Ramos (cell line): ENCODE results near the gene MCM3.

Experiments used
- in situ Hi-C: fragments of 300-500 bp; cut with MboI; formaldehyde crosslinking; loops from one replicate; pipeline ENCODE4 v1.14.3; 2022; ENCODE audit warnings: low sequenced_read_pairs; ENCODE audit not compliant: unreplicated experiment

The MCM3 gene

DNA sequence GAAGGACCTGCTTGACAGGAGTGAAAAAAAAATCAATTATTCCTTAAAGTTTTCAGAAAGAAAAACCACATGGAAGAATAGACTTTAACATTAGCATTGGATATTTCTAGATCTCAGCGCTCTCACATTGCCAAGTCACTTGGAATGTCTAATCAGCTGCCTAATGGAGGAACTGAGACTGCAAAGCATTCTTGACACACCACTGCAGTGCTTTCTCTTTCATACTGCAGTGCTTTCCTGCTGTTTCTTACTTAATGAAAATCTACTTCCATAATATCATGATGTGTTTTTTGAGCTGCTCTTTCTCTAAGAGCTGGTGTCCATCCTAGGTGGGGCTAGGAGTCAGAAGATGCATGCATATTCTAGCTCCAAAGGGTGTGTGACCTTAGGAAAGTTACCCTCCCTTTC, 20.4 kb upstream of the MCM3 start:
- in situ Hi-C loops, result no loop called here

DNA sequence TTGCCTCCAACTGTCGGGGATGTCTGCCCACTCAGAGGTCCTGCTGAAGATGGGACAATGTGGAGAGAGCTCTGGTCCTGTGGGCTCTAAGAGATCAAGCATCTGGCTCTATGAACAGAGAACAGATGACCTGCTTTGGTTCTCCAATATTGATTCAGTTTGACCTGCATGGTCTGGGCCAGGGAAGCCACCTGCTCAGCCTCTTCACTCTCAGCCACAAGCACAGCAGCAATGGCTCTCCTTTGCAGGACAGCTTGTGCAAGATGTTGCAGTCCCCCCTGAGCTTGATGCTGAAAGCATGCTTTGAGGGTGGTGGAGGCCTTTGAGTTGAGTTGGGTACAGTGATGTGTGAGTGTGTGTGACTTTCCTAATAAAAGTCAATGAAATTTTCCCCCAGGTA, 18.6 kb upstream of the MCM3 start:
- in situ Hi-C loops, result no loop called here

DNA sequence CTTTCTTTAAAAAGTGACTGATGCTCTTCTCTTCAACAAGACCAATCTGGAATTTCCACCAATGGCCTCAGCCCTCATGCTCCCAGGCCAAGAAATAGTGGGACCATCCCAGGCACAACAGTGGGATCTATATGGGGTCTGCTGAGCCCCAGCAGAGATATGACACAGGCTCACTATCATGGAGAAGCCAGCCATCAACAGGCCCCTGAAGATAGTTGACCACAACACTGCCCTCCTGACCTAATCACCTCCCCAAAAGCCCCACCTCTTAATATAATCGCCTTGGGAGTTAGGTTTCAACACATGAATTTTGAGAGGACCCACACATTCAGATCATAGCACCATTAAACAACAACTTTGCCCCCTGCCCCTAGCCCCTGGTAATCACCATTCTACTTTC, 16.8 kb upstream of the MCM3 start:
- in situ Hi-C loops, result no loop called here

DNA sequence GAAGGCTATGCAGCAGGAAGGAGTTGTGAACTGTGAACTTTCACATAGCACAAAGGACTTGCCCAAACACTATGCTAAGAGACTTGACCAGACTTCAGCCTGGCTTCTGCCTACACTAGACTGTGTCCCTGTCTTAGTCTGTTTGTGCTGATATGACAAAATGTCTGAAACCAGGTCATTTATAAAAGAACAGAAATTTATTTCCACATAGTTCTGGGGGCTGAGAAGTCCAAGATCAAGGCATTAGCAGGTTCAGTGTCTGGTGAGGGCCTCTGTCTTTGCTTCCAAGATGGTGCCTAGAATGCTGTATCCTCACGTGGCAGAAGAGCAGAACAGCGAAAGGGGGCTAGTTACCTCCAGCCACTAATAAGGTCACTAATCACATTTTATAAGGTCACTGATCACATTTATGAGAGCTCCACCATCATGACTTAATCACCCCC, 16.0 kb upstream of the MCM3 start:
- in situ Hi-C loops, result no loop called here

DNA sequence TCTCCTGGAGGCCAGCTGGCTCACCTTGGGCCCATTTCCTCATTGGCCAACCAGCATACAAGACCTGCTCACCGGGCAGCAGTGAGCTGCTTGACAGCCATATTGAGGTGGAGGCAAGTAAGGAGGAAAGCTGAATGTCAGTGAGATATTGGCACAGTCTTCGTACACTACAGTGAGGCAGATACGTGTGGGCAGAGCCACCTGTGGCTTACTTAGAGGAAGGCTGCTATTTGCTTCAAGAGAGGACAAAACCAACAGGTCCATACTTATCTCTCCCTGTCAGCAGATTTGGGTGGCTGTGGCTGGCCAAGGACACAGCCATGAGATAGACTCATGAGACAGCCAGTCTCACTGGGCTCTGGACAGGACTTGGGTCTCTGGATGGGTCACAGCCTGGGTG, 15.1 kb upstream of the MCM3 start:
- in situ Hi-C loops, result loop anchor here (25.0 kb wide), 1 partner anchor 363 kb away; the partner anchor contains the start of gene TMEM14A

DNA sequence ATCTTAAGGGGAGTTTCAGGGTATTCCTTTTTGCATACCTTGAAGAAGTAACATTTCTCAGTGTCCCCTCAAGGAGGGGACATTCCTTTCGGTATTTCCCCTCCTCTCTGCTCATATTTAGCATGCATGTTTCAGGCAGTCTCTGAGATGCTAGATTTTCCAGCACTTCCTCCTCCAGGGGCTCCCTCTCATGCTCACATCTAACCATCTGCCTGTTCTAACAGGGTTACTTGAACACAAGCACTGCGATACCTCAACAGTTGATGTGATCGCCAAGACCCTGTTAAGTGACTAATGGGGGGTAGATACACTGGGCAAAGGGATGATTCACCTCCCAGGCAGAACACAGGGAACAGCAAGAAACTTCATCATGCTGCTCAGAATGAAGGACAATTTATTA, 12.9 kb upstream of the MCM3 start:
- in situ Hi-C loops, result loop anchor here (25.0 kb wide), 1 partner anchor 365 kb away; the partner anchor contains the start of gene TMEM14A

DNA sequence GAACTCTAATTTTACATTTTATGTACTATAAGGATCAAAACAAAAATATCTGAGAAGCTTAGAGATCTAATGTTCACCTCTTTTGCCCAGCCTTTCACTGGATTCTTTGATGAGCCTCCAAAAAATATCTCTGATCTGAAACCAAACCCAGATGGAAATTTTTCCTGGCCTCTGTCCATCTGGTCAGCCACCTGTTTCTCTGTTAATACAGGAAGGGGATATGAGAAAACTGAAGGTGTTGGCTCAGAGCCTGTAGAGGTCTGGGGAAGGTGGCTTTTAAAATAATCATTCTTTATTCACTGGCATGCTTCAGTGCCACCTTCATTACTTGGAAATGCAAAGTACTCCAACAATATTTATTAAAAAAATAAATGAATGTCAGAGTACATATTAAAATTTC, 8.5 kb upstream of the MCM3 start:
- in situ Hi-C loops, result loop anchor here (25.0 kb wide), 1 partner anchor 369 kb away; the partner anchor contains the start of gene TMEM14A

DNA sequence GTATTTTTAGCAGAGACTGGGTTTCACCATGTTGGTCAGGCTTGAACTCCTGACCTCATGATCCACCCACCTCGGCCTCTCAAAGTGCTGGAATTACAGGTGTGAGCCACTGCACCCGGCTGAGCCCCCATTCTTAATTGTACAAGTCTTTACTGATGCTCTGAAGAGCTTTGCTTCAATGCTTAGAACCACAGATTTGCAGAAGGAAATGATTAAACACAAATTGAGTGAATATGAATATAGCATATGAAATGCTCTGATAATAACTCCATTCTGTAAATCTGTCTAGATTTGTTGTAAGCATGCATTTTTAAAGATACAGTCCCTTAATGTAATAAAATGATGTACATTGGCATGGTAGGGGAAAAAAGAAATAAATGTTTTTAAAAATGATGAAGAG, 4.3 kb upstream of the MCM3 start:
- in situ Hi-C loops, result loop anchor here (5.0 to 25.0 kb wide), 2 partner anchors 108 to 373 kb away; partner anchors contain the start of gene TMEM14A

DNA sequence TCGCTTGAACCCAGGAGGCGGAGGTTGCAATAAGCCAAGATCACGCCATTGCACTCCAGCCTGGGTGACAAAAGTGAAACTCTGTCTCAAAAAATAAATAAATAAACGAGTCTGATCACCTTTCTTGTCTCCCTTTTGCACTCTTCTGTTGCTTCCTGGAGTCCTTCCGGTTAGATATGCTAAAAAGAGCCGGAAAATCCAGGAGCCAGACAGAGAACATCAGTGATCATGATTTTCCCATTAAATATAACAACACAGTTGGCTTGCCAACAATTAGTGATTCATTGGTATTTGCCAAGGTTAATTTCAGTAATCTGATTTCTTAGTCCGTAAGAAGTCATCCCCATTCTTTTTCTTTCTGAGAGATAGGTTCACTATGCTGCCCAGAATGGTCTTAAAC, 3.7 kb upstream of the MCM3 start:
- in situ Hi-C loops, result loop anchor here (5.0 to 25.0 kb wide), 2 partner anchors 109 to 374 kb away; partner anchors contain the start of gene TMEM14A

DNA sequence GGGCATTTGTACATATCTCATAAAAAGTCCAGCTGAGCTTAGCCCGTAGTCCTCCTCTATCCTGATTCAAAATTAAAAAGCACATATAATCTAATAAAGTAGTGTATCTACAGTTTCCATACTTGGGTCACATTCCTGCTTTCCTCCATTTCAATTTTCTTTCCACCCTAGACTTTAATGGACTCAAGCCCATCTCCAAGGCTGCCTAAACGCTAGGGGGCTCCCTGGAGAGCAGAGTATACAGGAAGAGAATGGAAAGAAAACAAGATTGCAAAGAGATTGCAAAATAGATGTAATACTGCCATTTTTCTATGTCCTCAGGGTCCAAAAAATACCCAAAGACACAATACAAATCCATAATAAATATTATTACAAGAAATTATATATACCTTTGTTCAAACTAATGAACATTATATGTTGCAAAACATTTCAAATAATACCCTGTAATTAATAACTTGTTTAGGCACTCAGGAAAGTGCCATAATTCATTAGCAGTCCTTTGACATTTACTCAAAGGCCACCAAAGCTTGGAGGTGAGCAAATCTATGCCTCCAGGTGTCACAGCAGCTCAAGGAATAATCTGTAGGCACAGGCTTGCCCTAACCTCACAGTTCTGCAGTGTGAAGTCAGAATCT, 2.4 kb upstream of the MCM3 start:
- in situ Hi-C loops, result loop anchor here (5.0 to 25.0 kb wide), 2 partner anchors 110 to 375 kb away; partner anchors contain the start of gene TMEM14A

DNA sequence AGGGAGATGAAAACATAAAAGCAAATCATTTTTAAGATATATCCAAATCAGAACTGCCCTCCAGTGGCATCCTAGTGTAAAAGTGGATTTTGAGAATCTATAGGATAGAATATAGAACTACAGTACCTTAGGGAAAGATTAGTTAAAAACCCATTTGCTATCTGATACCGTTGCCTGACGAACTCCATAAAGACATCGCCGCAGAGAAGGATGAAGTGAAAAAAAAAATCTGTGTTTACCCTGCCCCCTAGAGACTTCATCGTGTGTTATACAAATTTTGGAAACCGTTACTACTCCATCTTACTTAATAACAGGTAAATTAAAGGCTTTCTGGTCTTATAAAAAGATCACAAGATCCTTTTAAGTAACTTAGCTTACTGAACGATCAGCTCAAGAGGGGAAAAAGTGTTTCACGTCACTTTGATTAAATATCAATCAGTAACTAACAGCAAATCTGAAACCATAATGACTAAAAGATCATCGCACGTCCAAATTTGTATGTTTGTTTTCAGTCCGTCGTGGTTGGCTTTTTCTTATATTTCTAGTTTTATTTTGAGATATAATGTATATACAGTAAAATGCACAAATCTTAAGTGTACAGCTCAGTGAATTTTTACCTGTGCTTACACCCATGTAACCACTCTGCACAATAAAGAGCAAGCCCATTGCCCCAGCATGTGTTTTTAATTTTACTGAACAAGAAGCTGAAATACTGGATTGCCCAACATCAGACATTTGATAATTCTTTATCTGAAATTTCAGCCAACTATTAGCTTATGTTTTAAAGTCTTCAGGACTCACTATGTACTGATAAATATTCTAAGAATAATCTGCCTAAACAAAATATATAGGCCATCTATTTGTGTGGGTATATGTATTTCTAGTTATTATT, 881 bp upstream of the MCM3 start:
- in situ Hi-C loops, result loop anchor here (5.0 to 25.0 kb wide), 2 partner anchors 112 to 377 kb away; partner anchors contain the start of gene TMEM14A

DNA sequence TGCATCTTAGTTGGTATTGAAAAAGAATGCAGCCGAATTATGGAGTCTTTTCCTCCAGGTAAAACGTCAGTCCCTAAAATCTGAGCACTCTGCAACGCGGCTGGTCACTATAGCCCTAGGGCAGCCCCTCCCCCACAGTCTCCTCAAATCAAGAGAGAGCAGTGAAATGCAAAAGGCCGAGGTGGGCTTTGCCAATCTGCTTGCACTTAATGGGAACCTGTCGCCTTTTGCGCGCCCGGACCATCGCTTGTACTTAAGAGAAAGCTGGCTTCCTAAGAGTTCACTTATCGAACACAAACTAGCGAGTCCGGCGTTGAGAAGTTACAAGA, 447 bp downstream of the MCM3 start:
- in situ Hi-C loops, result loop anchor here (25.0 kb wide), 1 partner anchor 378 kb away; the partner anchor contains the start of gene TMEM14A

DNA sequence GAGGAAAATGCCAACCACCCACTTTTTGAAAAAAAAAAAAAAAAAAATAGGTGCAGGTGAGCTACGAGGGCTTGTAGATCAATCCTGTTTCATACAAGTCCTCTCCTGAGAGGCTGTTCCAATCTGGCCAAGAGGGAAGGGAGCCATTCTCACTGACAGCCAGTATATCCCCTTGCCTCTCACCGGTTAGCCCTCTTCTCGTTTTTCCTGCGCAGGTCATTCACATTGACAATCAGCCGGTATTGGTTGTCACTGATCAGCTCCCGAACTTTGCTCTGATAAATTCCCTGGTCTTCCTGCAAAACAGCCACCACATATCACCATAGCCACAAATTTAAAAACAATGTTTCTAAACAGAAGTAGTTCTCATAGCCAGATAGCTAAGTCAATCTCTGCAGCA, 1.4 kb downstream of the MCM3 start:
- in situ Hi-C loops, result loop anchor here (25.0 kb wide), 1 partner anchor 379 kb away; the partner anchor contains the start of gene TMEM14A

DNA sequence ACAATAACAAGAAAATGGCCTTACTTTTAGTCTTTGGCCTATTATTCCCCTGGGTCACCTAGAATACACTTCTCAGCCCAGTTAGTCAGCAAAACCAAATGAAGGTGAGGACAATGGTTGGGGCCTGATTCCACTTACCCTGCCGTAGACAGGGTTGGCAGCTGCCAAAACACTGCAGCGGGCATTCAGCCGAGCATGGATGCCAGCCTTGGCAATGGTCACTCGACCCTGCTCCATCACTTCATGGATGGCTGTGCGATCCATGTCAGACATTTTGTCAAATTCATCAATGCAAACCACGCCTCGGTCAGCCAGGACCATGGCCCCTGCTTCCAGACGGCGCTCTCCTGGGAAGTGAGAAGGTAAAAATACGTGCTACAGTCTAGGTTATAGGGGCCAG, 8.4 kb downstream of the MCM3 start:
- in situ Hi-C loops, result loop anchor here (25.0 kb wide), 1 partner anchor 386 kb away; the partner anchor contains the start of gene TMEM14A

DNA sequence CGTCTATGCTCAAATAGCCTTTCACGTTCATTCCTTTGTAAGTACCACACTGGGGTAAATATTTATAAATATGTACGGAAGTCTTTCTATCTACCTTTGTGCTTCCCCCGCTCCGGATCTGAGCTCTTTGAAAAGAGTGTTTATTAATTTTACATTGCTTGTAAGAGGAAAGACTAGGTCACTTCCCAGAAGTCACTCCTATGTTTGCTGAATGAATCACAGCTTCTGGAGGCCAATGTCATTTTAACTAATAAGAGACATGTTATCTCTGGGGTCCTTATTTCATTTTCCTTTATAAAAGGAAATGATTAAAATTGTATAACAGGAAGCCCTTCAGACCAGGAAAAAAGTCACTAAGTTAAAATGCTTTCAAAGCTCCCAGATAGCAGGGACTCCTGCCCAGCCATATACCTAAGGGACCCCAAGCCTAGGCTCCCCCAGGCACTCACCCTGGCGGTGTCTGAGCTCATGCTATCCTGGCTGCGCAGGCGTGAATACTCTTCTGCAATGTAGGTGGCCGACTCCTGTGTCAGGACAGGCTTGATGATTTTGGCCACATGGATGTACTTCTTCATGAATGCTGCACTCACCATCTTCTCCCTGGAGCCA, 12.6 kb downstream of the MCM3 start:
- in situ Hi-C loops, result no loop called here

DNA sequence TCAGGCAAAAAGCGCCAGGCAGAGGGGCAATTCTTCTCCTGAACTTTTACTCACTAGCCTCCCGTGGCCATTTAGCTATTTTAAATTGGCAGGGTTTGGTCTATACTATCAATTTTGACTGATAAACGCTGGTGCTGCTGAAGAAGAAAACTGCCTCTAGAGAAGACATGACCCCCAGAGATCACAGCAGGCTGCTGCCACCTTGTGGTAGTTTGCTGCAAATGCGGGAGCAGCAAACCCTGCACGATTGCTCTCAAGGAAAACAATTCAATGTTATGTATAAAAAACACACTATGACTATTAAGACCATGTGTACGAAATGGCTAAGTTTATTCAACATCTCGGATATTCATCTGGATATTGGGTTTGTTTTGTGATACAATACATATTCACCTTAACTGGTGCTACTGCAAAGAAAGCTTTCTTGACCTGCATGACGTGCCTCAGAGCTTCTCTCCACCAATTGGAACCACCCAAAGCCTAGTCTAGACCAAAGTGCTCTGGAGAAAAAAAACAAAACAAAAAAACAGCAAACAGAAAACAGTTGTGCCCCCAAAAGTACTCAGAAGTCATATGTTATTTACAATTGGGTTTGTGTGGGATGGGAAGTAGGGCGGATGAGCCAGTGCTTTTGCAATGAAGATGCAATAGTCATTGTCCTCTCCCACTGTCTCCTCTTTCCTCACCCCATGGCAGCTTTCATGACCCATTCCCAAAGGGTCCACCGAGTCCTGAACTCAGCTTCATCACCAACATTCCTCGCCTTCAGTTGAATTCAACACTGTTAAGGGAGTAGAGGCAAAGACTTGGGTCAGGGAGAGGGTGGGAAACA, 20.6 kb downstream of the MCM3 start:
- in situ Hi-C loops, result no loop called here

DNA sequence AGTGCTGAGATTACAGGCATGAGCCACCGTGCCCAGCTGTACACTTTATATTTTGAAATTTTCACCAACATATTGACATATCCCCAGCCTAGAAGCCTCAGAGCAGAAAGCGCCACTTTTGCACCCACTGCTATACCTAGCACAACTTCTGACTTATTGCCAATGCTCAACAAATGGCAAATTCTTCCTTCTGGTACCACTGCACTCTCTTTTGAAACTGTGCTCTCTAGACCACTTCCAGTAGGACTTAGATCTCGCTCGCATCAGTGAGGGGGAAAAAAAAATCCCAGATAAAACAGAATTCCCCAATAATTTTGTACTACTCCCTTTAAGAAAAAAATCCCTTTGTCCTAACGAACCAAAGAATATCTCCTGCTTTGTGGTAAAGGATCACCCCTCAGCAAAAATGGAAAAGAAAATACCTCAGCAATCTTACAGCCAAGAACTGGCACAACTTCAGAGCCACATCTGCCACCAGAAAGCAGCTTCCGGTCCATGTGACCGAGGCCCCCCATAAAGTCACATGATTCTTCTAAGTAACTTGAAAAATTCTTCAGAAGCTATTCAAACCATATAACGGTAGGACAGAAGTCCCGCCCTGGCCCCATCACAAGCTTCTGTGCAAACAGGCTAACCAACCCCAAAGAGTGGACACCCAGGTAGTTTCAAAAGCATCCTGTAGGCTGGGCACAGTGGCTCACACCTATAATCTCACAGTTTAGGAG, 21.8 kb downstream of the MCM3 start:
- in situ Hi-C loops, result no loop called here

DNA sequence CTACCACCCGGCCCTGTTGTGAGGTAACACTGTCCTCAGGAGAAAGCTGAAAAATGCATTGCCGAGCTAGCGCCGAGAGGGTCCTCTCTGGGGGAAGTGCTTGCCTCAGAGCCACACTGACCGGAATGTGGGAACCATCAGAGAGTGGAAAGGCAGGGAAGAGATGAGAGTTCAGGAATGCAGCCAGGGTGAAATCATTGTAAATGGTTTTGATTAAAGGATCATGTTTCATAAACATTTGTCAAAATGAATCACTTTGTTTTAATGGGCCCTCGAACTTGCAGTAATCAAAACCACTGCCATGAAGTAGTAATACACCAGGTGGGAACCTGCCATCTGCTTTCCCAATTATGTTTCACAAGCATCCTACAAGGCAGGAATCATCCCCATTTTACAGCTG, 23.3 kb downstream of the MCM3 start:
- in situ Hi-C loops, result no loop called here

DNA sequence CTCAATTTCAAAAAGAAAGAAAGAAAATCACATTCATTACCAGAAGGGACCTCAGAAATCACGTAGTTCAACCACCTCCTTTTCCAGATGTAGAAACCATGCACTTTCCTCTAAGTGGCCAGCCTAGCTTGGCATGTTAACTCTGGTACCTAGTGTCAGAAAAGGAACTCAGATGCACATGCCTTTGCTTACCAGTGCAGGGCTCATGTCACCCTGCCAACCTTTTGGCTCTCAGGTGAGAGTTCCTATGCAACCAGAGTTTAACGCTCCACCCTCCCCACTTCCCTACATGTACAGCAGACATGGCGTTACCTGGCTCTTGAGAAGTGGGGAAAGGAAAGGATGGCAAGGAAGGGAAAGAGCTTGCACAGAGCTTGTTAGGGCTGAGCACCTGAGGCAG, 23.9 kb downstream of the MCM3 start:
- in situ Hi-C loops, result no loop called here
